Epithelial cell of proximal tubule (primary cell): Measurements from ENCODE around the gene KLF11. TPM values are rescaled to one million over a fixed set of nuclear protein-coding genes. Genes with fewer than 3 reads are reported as not detected.

Source experiments
- DNase-seq: peaks from one replicate; pipeline ENCODE4 v3.0.0-alpha.2; 2011; ENCODE audit warnings: low read depth
- H3K4me3 ChIP-seq: 2 replicates; pipeline ENCODE4 v1.5.1; 2011; ENCODE audit warnings: low read depth, mild to moderate bottlenecking, low read length
- total RNA-seq: library from RNA; depleted of rRNA; stranded (reverse); fragments of >200 nt; gene quantifications from 2 replicates; pipeline ENCODE4 v1.2.3, GENCODE V29; 2015
- TF ChIP-seq, protein P1 (sequence below): conservative IDR thresholded peaks from 2 replicates; pipeline ENCODE4 v1.5.1; 2012; ENCODE audit warnings: low read depth, mild to moderate bottlenecking, low read length

The KLF11 gene
- total RNA-seq, 1 donor from 2014 or later: 9.3 TPM

DNA sequence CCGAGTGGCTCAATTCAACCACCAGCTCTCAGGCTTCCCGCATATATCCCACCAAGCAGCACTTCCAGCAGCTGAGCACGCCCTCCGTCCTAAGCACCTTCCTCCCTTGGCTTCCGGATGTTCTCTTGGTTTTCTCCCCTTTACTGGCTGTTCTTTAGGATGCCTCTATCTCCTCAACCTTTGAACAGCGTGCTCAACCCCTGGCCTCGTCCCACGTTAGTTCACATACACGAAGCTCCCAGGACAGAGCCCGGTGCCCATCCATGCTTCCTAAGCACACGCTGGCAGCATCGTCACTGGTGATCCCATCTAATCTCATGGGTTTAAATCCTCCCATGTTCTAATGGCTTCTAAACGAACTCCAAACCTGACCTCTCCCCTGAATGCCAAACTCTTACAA, 33.2 kb downstream of the KLF11 start:
- TF ChIP-seq, protein P1, sequence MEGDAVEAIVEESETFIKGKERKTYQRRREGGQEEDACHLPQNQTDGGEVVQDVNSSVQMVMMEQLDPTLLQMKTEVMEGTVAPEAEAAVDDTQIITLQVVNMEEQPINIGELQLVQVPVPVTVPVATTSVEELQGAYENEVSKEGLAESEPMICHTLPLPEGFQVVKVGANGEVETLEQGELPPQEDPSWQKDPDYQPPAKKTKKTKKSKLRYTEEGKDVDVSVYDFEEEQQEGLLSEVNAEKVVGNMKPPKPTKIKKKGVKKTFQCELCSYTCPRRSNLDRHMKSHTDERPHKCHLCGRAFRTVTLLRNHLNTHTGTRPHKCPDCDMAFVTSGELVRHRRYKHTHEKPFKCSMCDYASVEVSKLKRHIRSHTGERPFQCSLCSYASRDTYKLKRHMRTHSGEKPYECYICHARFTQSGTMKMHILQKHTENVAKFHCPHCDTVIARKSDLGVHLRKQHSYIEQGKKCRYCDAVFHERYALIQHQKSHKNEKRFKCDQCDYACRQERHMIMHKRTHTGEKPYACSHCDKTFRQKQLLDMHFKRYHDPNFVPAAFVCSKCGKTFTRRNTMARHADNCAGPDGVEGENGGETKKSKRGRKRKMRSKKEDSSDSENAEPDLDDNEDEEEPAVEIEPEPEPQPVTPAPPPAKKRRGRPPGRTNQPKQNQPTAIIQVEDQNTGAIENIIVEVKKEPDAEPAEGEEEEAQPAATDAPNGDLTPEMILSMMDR: no peak
- DNase-seq: no peak
- H3K4me3 ChIP-seq: peak overlapping the region; percentile 88

DNA sequence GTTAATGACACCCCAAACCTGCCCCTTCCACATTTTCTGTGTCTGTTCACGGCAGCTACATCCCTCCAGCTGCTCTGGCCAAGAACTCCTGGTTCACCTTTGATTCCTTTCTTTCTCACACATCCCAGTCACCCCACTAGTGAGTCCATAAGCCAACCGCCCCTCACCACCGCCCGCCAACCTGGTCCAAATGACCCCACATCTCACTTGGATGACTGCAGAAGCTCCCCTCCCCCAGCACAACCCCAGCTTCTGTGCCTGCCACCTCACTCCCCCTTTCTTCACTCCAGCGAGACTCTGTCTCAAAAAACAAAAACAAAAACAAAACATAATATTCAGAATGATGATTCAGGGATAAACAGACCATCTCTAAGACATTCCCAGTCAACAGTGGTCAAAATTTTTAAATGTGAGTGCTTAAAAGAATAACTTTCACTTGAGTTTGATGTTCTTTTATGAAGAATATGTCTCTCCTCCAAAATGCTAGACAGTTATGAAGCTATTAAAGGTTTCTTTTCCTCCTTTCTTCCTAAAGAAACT, 33.7 kb downstream of the KLF11 start:
- TF ChIP-seq, protein P1: no peak
- no peak for DNase-seq
- peak overlapping the region; percentile 88 for H3K4me3 ChIP-seq

DNA sequence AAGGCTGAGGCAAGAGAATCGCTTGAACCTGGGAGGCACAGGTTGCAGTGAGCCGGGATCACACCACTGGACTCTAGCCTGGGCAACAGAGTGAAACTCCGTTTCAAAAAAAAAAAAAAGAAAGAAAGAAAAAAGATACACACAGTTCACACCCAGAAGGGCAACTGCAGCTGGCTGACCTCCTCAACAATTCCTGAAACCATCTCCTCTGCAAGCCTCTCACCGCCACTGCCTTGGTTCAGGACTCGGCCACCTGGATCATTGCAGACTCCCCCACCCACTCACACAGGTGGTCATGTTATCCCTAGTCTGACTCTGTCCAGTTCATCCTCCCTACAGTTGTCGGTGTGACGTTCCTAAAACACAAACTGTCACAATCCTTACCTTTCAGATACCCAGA, 34.7 kb downstream of the KLF11 start:
- TF ChIP-seq, protein P1: no peak
- H3K4me3 ChIP-seq: peak overlapping the region; percentile 88
- no peak for DNase-seq

DNA sequence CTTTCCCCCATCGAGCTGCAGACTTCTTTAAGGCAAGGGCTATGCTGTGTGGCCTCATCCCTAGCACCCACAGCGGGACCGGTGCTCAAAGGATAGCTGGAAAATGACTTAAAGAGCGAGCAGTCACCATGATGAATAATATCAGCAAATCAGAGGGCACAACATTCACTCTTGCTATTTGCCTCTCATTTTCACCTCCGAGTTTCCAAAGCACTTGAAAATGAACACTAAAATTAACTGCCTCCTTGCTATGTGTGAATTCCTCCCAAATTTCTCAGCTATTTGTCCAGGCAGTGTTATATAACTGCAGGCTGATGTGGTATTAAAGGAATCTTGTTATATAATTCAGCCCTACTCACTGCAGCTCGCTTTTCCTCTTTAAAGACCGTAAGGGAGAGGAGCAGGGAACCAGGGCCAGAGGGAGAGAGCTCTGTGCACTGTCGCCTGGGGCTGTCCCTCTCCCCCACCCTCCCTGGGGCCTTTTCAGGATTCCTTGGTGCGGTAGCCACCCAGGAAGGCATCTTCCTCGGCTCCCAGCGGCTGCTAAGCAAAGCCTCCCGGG, 35.4 kb downstream of the KLF11 start:
- DNase-seq: no peak
- TF ChIP-seq, protein P1: no peak
- H3K4me3 ChIP-seq: peak overlapping the region; percentile 88

DNA sequence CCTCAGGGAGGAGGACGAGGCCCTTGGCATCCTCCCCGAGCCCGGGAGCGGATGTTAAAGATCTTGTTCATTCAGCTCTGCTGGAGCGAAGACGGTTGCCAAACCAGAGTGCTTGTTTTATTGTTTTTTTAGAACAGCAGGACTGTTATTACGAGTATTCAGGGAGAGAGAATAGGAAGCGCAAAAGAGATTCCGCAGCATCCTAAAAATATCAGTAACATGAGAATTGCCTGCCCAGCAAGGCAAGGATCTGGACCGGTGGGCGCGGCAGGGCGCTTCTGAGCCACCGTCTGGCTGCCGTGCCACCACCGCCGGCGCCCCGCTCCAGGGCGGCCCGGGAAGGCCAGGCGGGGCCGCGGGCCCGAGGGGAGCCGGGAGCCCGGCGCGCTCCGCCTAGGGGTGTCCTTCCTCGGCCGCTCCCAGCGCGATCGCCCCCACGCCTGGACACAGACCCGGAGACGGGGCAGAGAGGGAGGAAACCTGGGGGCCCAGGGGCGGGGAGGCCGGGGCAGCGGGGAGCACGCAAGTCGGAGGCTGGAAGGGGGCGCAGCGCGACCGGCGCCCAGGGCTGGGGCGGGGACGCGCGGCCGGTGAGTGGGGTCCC, 36.0 kb downstream of the KLF11 start:
- TF ChIP-seq, protein P1: no peak
- DNase-seq: no peak
- H3K4me3 ChIP-seq: peak overlapping the region; percentile 88

DNA sequence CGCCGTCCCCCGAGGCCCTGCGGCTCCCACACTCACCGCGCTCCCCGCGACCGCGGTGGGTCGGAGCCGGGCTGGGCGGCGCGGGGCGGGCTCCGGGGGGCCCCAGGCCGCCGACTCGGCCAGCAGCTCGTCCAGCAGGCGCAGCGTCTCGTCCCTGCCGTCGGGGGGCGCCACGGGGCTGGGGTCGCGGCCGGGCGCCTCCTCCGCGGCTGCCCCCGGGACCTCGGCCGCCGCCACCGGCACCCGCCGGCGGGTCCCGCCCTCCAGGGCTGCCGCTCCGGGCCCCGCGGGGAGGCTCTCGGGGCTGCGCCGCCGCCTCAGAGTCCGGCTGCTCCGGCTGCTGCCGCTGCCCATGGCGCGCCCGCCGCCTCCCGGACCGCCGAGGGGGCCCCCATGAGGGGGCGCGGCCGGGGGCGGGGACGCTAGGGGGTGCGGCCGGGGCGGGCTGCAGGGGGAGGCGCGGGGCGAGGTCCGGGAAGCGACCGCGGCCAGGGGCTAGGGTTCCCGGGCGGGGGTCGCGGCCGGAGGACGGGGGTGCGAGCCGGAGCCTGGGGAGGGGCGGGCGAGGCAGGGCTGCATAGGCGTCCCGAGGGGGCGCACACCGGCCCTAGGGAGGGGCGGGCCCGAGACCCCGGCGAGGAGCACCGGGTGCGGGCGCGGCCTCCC, 36.7 kb downstream of the KLF11 start, which contains the start of gene CYS1:
TSS of gene CYS1 (minus strand) at position 542 of the 666 bp plus-strand sequence. CDS start at position 354, 188 bp downstream.
- no peak for DNase-seq
- TF ChIP-seq, protein P1: no peak
- peak within 1 kb of the TSS; percentile 88 for H3K4me3 ChIP-seq
